B cell (primary cell): Measurements from ENCODE around the gene RFX2. TPM values are rescaled to one million over a fixed set of nuclear protein-coding genes. Genes with fewer than 3 reads are reported as not detected.
A peak's percentile ranks its signal among the peaks of the same experiment; 100 is the strongest.

Source experiments
- ATAC-seq: fragments of 200-7000 bp; cut with Tn5 transposase; one replicate; pipeline ENCODE4 v1.10.0; 2021; ENCODE audit warnings: low read depth, mild to moderate bottlenecking, moderate number of reproducible peaks, moderate library complexity
- CTCF ChIA-PET: fragments of 350-600 bp; sonication (Branson Sonifier 250); formaldehyde crosslinking; loops from one replicate; lab custom pipeline; 2021; ENCODE audit warnings: antibody characterized with exemption, inconsistent platforms; lab: Charles Lee
- POLR2A ChIA-PET: fragments of 350-600 bp; sonication (Branson Sonifier 250); formaldehyde crosslinking; loops from one replicate; lab custom pipeline; 2021; ENCODE audit warnings: antibody characterized with exemption; lab: Charles Lee
- DNase-seq: peaks from one replicate; pipeline ENCODE4 v3.0.0; 2013
- H2AFZ ChIP-seq: 2 replicates; pipeline ENCODE4 v1.6.1; 2012; ENCODE audit warnings: mild to moderate bottlenecking, low read depth, low read length; ENCODE audit not compliant: insufficient read depth, poor library complexity, severe bottlenecking
- H3K27ac ChIP-seq, 2 donors: 1 replicate in 1 of 2; 2 replicates in 1 of 2; pipeline ENCODE4 v1.5.1; 2012 to 2013; ENCODE audit warnings: low read length in 2 of 2, mild to moderate bottlenecking in 2 of 2, moderate library complexity in 1 of 2
- H3K27me3 ChIP-seq, 4 experiments: fragments of 200-600 bp in 1 of 4; sonication (generic) in 1 of 4; replicated peaks in 1 of 4; 1 replicate in 2 of 4; 2 replicates in 2 of 4; pipeline versions ENCODE4 v1.6.1 to v1.7.0; 2013 to 2016; ENCODE audit warnings: low read length in 3 of 4, mild to moderate bottlenecking in 2 of 4, mixed read lengths in 1 of 4, moderate library complexity in 1 of 4; ENCODE audit not compliant: insufficient read depth in 4 of 4, control insufficient read depth in 3 of 4; ENCODE audit errors: control extremely low read depth in 1 of 4
- H3K36me3 ChIP-seq, 2 experiments: replicated peaks in 1 of 2; 1 replicate in 1 of 2; 2 replicates in 1 of 2; pipeline versions ENCODE4 v1.6.1 to v1.7.1; 2013; ENCODE audit warnings: low read length in 1 of 2; ENCODE audit not compliant: insufficient read depth in 2 of 2, control insufficient read depth in 1 of 2; ENCODE audit errors: control extremely low read depth in 1 of 2, extremely low read depth in 1 of 2
- H3K4me1 ChIP-seq, 2 donors: fragments of 200-600 bp in 1 of 2; sonication (generic) in 1 of 2; 1 replicate in 1 of 2; 2 replicates in 1 of 2; pipeline versions ENCODE4 v1.5.1 to v1.6.1; 2013 to 2017; ENCODE audit warnings: low read length in 2 of 2; ENCODE audit not compliant: control insufficient read depth in 2 of 2, insufficient read depth in 2 of 2
- H3K4me2 ChIP-seq: replicated peaks from 2 replicates; pipeline ENCODE3; 2012; ENCODE audit warnings: mild to moderate bottlenecking, low read depth, low read length; ENCODE audit not compliant: poor library complexity, severe bottlenecking
- H3K4me3 ChIP-seq, 5 experiments: fragments of 200-600 bp in 1 of 5; sonication (generic) in 1 of 5; 1 replicate in 3 of 5; 2 replicates in 2 of 5; pipeline versions ENCODE4 v1.5.1 to v1.7.0; 2011 to 2016; ENCODE audit warnings: low read length in 4 of 5, mild to moderate bottlenecking in 4 of 5, low read depth in 2 of 5, control low read depth in 1 of 5, moderate library complexity in 1 of 5; ENCODE audit not compliant: insufficient read depth in 1 of 5; ENCODE audit errors: control extremely low read depth in 1 of 5, extremely low read depth in 1 of 5
- H3K79me2 ChIP-seq: fragments of 200-600 bp; sonication (generic); one replicate; pipeline ENCODE4 v1.6.0; 2016; ENCODE audit warnings: low read length; ENCODE audit not compliant: control insufficient read depth, insufficient read depth
- H3K9ac ChIP-seq: fragments of 200-600 bp; sonication (generic); 2 replicates; pipeline ENCODE4 v1.6.1; 2017; ENCODE audit warnings: mild to moderate bottlenecking, low read length, moderate library complexity
- H3K9me3 ChIP-seq, 3 donors: one replicate each; pipeline versions ENCODE4 v1.6.1 to v1.7.1; 2013; ENCODE audit warnings: low read length in 2 of 3; ENCODE audit not compliant: control insufficient read depth in 2 of 3, insufficient read depth in 1 of 3; ENCODE audit errors: control extremely low read depth in 1 of 3
- H4K20me1 ChIP-seq: 2 replicates; pipeline ENCODE4 v1.6.0; 2012; ENCODE audit warnings: mild to moderate bottlenecking, low read length; ENCODE audit not compliant: insufficient read depth, control insufficient read depth, poor library complexity, severe bottlenecking
- H3K27ac Mint-ChIP-seq: one replicate; pipeline ENCODE4 v1.8.0; 2021; ENCODE audit warnings: mixed read lengths
- H3K27me3 Mint-ChIP-seq: one replicate; pipeline ENCODE4 v1.8.0; 2021; ENCODE audit warnings: mixed read lengths
- H3K4me1 Mint-ChIP-seq: one replicate; pipeline ENCODE4 v1.8.0; 2021; ENCODE audit warnings: mixed read lengths
- H3K4me3 Mint-ChIP-seq: one replicate; pipeline ENCODE4 v1.8.0; 2021; ENCODE audit warnings: mixed read lengths
- H3K9me3 Mint-ChIP-seq: one replicate; pipeline ENCODE4 v1.8.0; 2022; ENCODE audit warnings: mixed read lengths; ENCODE audit not compliant: insufficient read depth
- CTCF ChIP-seq: fragments of 200-600 bp; IDR thresholded peaks from one replicate; pipeline ENCODE4 v1.8.0; 2022; ENCODE audit warnings: antibody characterized with exemption, mild to moderate bottlenecking
- EZH2 ChIP-seq: IDR thresholded peaks from 2 replicates; pipeline ENCODE4 v1.6.1; 2012; ENCODE audit warnings: borderline replicate concordance, low read depth, mild to moderate bottlenecking, moderate library complexity, low read length; ENCODE audit not compliant: insufficient read depth, poor library complexity, severe bottlenecking
- WGBS: methylation state at CpG from one replicate; pipeline ENCODE4 v1.1.5; 2013; ENCODE audit warnings: missing lambda C conversion rate; ENCODE audit not compliant: insufficient coverage; 5-methylcytosine and 5-hydroxymethylcytosine counted together
- intact Hi-C: fragments of 100-400 bp; cut with micrococcal nuclease; formaldehyde crosslinking; loops from one replicate; pipeline ENCODE4 v1.10.0; 2022
- polyA plus RNA-seq: library from polyadenylated mRNA; depleted of rRNA; stranded (reverse); fragments of >200 nt; gene quantifications from 2 replicates; pipeline ENCODE4 v1.2.3, GENCODE V29; 2012
- total RNA-seq, 2 donors: library from RNA; stranded (reverse); fragments of 120-200 nt in 1 of 2; gene quantifications; 1 replicate in 1 of 2; 2 replicates in 1 of 2; pipeline versions ENCODE4 v1.2.3 to v1.2.4, GENCODE V29; 2013 to 2022

The RFX2 gene
- total and polyA plus RNA-seq, 2 donors (not counting 1 experiment from before 2014, with no cell fraction given): 7.1 to 8.6 TPM

- ChIA-PET POLR2A (no interaction called here), CTCF (interaction anchor here (1.0 to 6.4 kb wide), 3 partner anchors 10 to 165 kb away, joined by 4 to 51 read pairs (median 8); partner anchors contain the start of gene NRTN)
- Histone ChIP-seq H3K4me2 (no peak overlapping the region), H3K9me3 (no peaks in the 10 kb centered on the region), H4K20me1 (peaks cover 96% of the 10 kb centered on the region), H3K4me3 (no peak overlapping the region), H3K36me3 (peaks cover 0 to 32% of the 10 kb centered on the region in 2 experiments), H3K9ac (no peak overlapping the region), H3K4me1 (peaks cover 21 to 28% of the 10 kb centered on the region in 2 donors), H3K27me3 (no peaks in the 10 kb centered on the region), H3K27ac (no peak overlapping the region), H3K79me2 (peaks cover 100% of the 10 kb centered on the region), H2AFZ (no peak overlapping the region)
- no peak for TF ChIP-seq EZH2
- TF ChIP-seq CTCF: no peak
- peaks cover 73% of the 10 kb centered on the region for H3K4me1 Mint-ChIP-seq
- H3K4me3 Mint-ChIP-seq: no peak overlapping the region
- peak overlapping the region; percentile 63 for H3K27ac Mint-ChIP-seq
- H3K27me3 Mint-ChIP-seq: no peaks in the 10 kb centered on the region
- no peak for ATAC-seq
- no peaks in the 10 kb centered on the region for H3K9me3 Mint-ChIP-seq
- 96% methylated on average over 8 of the region's 8 CpGs for WGBS
- no peak for DNase-seq
- intact Hi-C loops: loop anchor here (5.0 kb wide), 1 partner anchor 53 kb away; no protein-coding TSS in a partner anchor
Measured at GRCh38 chr19:5969476-5969875, 140.8 kb downstream of the RFX2 start.
